T1000 (cell line): Measurements from ENCODE around the gene GPR152.
A peak's percentile ranks its signal among the peaks of the same experiment; 100 is the strongest.
"Not testable (repeated sequence)": the region's sequence is repeated elsewhere in the genome, so short reads cannot be mapped to it uniquely, and the experiment has no call there.

Source experiments
- DNase-seq: peaks from one replicate; lab custom pipeline; 2025; ENCODE audit warnings: mixed read lengths; lab: John Stamatoyannopoulos, UW

Gene GPR152

DNA sequence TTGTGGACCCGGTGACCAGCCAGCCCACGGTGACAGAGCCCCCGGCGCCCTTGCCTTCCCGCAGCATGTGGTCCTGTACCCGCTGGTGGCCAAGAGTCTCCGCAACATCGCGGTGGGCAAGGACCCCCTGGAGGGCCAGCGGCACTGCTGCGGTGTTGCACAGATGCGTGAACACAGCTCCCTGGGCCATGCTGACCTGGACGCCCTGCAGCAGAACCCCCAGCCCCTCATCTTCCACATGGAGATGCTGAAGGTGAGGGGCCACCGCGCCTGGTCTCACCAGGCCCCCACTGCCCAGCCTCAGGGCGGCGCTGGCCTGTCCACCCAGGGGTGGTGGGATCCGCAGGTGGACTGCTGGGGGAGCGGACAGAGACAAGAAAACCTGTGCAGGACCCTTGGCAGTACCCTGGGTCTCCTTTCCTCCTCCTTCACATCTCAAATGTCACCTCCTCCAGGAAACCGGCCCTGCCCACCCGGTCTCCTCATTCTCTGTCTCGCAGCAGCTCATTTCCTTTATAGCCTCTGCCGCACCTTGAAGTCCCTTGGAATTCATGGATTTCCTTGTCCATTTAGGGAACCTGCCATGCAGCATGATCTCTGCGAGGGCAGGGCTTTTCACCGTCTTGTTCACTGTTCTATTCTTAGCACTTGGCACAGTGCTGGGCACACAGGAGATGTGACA, 36.8 kb upstream of the GPR152 start:
- no peak for DNase-seq

DNA sequence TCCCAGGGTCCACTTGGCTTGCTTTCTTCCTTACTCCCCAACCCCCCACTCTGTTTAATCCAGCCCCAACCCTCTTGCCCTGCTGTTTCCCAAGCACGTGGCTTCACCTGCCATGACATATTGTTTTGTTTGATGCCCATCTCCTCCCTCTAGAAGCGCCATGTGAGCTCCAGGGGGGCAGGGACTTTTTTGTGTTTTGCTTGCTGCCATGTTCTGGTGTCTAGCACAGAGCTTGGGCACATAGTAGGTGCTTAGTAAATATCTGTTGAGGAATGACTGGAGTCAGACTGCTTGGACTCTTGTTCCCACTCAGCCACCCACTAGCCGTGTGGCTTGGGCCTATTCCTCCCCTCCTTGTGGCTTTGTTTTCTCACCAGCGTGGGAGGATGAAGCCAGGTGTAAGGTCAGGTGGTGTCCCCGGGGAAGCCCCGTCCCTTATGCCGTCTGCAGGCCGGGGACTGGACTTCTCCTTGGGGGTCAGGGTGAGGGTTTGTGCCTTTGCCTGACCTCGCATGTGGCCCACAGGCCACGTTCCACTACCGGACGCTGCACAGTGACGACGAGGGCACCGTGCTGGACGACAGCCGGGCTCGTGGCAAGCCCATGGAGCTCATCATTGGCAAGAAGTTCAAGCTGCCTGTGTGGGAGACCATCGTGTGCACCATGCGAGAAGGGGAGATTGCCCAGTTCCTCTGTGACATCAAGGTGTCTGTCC, 34.1 kb upstream of the GPR152 start:
- DNase-seq = no peak

DNA sequence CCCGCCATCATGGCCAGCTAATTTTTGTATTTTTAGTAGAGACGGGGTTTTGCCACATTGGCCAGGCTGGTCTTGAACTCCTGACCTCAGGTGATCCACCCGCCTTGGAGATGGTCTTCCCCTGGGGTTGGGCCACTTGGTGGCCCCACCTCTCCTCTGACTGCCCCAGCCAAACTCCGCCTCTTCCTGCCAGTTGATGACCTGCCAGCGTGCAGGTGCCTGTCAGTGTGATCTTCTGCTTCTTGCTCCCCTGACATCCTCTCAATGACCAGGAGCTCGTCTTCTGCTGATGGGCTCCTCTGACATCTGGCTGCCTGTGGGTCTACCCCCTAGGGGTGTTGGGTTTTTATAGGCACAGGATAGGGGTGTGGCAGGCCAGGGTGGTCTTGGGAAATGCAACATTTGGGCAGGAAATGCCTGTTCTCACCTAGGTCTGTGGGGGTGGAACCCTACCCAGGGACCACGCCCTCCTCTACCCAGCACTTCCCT, 33.4 kb upstream of the GPR152 start:
- not testable (repeated sequence) for DNase-seq

DNA sequence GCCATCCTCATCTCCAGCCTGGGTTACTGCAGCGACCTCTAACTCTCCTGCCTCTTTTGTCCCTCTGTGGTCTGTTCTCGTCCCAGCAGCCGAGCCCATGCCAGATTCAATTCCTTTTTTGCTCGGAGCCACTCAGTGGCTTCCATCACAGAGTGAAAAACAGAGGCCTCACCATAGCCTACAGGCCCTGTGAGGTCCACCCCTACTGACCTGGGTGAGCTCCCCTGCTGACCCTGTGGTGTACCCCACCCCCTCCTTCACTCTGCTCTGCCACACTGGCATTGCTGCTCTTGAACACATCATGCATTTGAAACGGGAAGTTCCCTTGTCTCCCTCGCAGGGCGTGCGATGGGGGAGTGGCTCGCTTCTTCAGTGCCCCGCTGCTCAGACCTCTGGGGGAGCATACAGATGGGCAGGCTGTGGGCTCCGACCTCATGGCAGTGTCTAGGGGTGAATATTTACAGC, 32.4 kb upstream of the GPR152 start:
- no peak for DNase-seq

DNA sequence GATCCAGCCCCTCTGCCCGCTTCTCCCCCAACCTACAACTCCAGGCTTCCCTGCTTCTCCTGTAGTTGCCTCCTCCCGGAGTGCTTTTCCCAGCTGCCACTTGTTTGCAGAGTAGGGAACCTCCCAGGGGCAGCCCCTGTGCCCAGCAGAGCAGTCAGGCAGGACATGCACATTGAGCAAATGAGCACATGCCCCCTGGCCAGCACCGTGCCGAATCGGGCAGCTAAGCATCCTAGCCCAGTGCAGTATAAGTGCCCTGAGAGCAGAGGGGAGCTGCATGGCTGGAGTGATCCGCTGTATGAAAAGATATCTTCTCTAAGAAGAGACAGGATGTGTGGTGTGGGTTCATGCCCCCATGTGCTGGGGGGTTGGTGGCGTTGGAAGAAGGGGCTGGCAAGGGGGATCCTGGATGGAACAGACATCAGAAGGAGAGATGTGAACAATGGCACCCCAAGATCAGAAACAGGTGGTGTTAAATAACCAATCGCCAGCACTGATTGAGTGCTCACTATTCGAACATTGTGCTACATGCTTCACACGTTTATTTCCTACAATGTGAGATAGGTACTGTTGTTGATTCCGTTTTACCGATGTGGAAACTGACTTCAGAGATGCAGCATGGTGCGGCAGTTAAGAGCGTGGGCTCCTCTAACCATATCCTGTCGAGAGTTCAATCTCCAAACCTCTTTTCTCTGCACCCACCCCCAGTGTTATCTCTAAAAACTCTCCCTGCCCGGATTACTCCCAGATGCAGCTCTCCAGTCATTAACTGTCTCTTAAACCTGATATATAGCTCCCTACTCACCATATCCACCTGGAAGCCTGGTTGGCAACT, 31.5 kb upstream of the GPR152 start:
- DNase-seq = no peak

DNA sequence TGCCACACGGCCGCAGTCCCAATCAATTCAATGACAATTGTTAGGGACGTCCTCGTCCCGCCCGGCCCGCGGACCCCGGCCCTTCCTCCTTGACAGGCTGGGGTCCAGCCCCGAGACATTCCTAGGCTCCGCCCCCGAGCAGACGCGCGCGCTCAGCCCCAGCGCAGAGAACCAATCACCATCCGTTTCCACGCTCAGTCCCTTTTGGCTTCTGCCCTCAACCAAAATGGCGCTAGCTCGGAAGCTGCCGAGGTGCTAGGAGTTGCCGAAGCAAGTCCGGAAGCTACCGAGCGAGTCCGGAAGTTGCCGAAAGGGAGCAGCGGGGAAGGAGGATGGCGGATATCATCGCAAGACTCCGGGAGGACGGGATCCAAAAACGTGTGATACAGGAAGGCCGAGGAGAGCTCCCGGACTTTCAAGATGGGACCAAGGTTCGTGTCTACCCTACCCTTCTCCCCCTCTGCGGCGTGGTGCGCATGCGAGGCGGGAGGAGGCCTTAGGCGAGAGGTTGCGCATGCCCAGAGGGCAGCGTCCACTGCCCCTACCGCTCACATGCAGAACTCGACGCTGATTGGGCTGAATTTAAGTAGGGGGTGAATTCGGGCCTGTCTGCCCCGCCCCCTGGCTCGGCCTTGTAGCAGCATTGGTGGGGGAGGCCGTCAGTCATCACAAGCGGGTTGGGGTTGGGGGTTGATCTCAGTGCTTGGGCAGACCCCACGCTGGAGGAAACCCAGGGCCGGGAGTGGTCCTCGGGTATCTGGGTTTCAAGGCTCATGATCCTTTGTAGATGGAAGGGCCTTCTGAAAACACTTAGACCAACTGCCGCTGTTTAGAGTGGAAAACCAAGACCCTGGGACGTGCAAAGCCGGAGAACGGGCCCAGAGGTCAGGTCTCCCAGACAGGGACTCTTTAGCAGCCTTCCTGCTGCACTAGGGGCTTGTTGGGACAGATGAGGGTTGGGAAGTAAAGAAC, 30.6 kb upstream of the GPR152 start, which contains the start of gene AIP:
Gene AIP (plus strand): TSS at position 200 of the 972 bp plus-strand sequence. CDS start 133 bp downstream, at position 333.
- DNase-seq = peak; percentile 96

DNA sequence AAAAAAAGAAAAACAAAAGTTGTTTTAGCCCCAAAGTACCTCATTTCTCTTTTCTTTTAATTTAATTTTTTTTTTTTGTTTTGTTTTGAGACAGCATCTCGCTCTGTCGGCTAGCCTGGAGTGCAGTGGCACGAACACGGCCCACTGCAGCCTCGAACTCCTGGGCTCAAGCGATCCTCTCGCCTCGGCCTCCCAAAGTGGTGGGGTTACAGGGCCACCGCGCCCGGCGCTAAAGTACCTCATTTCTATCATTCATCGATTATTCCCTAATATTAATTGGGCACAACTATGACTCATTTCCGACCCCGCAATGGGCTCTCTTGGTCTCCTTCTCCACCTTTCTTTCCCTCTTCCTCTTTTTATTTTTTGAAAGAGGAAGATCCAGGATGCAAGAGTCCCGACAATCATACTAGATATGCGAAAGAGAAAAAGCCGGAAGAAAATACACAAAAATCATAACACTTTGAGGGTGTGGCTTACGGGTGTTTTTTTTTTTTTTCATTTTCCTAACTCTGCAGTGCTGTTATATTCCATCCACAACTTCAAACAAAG, 29.8 kb upstream of the GPR152 start:
- DNase-seq = no peak

DNA sequence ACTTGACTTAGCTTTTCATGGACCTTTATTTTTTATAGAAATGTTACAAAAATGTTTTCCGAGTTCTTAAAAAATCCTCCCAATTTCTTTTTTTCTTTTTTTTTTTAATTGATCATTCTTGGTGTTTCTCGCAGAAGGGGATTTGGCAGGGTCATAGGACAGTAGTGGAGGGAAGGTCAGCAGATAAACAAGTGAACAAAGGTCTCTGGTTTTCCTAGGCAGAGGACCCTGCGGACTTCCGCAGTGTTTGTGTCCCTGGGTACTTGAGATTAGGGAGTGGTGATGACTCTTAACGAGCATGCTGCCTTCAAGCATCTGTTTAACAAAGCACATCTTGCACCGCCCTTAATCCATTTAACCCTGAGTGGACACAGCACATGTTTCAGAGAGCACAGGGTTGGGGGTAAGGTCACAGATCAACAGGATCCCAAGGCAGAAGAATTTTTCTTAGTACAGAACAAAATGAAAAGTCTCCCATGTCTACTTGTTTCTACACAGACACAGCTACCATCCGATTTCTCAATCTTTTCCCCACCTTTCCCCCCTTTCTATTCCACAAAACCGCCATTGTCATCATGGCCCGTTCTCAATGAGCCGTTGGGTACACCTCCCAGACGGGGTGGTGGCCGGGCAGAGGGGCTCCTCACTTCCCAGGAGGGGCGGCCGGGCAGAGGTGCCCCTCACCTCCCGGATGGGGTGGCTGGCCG, 25.0 kb upstream of the GPR152 start:
- not testable (repeated sequence) for DNase-seq

DNA sequence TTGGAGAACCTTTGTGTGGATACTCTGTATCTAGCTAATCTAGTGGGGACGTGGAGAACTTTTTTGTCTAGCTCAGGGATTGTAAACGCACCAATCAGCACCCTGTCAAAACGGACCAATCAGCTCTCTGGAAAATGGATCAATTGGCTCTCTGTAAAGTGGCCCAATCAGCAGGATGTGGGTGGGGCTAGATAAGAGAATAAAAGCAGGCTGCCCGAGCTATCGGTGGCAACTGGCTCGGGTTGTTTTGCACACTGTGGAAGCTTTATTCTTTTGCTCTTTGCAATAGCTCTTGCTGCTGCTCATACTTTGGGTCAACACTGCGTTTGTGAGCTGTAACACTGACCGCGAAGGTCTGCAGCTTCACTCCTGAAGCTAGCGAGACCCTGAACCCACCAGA, 24.2 kb upstream of the GPR152 start:
- DNase-seq = not testable (repeated sequence)

DNA sequence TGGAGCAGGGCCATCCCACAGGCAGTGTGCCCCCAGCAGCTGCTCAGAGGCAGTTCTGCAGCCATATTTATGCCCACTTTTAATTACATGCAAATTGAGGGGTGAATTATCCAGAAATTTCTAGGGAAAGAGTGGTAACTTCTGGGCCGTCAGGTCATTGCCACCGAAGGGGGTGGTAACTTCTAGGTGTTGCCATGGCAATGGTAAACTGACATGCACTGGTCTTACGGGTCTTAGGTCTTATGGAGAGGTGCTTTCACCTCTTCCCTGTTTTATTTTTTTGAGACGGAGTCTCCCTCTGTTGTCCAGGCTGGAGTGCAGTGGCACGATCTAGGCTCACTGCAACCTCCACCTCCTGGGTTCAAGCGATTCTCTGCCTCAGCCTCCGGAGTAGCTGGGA, 20.4 kb upstream of the GPR152 start:
- no peak for DNase-seq

DNA sequence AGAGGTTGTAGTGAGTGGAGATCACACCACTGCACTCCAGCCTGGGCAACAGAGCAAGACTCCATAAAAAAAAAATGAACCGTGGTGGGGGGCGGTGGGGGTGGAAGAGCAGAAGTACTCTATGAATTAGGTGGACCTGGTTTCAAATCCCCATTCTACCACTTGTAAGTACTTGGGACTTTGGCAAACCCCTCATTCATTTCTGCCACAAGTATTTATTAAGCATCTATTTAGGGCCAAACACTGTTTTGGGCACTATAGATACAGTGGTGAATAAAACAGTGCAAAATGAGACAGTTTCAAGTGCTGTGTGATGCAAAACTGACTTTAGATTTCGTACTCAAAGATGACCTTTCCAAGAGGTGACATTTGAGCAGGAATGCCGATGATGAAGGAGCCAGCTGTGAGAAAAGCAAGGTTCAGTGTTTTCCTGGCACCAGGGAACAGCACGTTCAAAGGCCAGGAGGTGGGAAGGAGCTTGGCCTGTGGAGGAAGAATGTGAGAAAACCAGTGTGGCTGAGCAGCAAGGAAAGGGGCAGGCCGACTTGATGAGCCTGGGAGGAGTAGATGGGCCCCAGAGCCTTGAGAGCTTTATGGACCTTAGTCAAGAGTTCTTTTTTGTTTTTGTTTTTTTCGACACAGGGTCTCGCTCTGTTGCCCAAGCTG, 17.9 kb upstream of the GPR152 start:
- DNase-seq = no peak

DNA sequence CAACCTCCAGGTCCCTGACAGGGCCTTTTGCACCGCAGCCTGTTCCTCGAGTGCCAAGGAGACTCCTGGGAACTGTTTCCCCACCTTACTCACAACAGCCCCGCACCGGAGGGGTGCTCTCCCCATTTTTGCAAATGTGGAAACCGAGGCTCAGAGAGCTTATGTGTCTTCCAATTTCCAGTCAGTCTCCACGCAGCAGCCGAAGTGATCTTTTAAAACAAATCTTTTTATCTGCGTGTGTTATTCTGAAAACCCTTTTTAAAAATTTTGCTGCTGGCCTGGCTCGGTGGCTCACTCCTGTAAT, 16.9 kb upstream of the GPR152 start:
- DNase-seq = no peak

DNA sequence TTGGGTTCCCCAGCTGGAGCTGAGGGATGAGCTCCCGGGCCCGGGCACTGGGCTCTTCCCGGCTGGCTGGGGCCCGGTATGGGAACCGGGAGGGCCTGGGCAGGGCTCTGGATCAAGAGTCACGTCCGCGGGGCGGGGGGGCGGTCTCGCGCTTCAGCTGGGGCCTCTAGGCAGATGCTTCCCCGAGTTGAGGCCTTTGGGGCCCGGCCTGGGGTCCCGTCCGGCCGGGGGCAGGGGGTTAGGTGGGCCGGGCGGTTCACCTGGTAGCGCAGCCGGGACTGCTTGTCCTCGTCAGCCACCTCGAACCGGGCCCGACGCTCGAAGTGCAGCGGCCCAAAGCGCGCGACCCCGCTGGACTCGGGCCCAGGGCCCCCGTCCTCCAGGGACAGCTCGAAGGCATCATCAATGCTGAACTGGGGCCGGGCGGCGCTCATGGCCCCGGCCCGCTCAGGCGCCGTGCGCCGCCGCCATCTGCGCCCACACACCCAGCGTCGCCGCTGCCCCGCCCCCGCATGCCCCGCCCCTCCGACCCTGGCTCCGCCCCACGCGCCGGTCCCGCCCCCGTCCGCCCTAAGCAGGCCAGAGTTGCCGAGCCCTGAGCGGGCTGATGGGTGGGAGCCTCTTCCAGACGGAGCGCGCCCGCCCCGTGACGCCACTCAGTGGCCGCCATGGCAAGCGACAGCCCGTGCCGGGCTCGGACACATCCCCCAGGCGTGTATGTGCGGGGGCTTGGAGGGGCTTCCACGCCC, 16.4 kb upstream of the GPR152 start, which contains the start of gene TMEM134:
Gene TMEM134 (minus strand): TSS at position 493 of the 749 bp plus-strand sequence. CDS start 59 bp downstream, at position 434.
- peak; percentile 88 for DNase-seq

DNA sequence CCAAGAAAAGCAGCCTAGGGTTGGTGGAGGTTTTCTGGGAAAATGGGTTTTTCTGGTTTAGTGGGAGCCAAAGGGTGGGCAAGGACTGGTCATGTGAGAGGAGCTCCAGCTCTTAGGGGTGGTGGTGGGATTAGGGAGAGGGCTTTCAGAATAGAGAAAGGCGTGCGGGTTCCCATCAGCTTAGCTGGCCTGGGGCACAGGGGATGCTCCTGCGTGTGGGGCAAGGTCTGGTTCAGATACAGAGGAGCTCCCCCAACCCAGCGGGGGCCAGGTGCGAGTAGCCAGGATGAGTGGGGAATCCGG, 15.9 kb upstream of the GPR152 start:
- DNase-seq = no peak

DNA sequence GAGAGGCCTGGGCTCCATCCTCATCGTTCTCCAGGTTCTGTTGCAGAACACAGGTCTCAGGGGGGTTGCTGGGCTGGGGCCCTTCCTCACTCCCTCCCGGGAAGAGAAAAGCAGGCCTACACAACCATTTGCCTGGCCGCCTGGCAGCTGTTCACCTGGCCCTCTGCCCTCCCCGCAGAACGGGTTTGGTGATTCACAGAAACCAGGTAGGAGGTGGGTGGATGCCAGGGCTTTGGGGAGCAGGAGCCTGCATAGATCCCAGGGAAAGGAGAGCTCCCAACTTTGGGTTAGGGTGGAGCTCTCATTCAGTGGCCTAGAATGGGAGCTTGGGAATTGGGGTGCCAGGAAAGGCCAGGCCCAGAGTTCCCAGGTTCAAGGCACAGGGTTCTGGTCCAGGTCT, 15.5 kb upstream of the GPR152 start:
- no peak for DNase-seq

DNA sequence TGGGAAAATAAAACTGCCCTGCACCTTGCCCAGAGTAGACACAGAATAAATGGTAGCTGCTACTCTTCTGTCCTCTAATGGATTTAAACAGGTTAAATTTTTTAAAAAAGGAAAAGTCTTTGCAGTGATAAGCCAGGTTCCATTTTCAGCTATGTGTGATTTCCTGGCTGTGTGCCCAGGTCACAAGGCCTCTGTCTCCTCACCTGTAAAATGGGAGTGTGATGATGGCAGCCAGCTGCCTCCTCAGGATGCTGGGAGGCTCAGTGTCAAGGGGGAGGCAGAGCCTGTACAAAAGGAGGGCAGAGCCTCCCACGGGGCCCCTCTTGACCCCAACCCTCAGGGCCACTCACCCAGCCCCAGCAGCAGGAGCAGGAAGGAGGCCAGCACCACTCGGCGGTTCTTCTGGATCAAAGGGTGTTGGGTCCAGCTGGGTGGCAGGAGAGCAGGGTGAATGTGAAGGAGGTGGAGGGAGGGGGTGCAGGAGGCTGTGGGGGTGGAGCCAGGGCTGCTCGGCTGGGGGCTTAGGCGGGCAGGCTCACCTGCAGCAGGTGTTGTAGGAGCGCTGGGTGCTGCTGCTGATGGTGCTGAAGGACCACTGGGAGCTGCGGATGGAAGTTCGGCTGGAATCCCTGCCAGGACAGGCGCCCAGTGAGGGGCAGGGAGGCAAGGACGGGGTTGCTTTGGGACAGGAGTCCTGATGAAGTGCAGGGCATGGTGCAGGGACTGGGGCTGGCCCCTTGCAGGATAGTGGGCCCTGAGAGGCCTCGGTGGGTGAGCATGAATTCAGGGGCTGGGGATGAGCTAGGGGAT, 14.6 kb upstream of the GPR152 start:
- DNase-seq = no peak

DNA sequence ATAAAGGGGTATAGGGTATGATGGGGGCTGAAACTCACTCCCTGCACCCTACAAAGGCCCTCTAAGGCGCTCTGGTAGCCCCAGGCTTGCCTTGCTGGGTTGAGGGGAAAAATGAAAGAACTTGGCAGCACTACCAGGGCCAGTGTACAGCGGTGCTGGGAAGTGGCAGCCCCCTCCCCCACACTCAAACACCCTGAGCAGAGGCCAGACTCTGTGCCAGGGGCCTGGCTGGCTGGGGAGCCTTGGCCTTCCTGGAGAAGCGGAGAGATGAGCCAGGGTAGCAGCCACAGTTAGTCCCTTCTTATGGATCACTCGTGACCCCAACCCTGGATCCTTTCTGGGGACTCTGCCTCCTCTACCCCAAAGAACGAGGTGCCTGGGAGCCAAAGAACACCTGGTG, 13.8 kb upstream of the GPR152 start:
- no peak for DNase-seq

DNA sequence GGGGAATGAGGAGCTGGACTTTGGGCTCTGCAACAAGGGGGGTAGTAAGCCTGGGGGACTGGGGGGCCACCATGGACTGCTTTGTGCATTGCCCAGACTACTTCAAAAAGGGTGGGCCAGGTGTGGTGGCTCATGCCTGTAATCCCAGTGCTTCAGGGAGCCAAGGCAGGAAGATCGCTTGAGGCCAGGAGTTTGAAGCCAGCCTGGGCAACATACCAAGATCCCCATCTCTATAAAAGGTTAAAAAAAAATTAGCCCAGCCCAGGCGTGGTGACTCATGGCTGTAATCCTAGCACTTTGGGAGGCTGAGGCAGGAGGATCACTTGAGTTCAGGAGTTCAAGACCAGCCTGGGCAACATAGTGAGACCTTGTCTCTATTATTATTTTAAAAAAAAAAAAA, 13.0 kb upstream of the GPR152 start:
- DNase-seq = not testable (repeated sequence)

DNA sequence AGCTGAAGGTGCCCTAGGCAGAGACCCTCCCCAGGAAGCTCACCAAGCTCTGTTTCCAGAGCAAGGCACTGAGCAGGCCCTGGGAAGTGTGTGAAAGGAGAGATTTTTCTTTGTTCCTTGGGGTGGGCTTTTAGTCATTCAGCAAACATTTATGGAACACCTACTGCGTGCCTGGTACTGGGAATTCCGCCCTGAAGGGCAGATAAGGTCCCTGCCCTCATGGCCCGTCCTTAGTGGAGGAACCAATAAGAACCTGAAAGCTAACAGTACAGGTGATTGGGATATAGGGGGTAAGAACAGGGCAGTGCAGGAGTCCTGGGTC, 12.6 kb upstream of the GPR152 start:
- DNase-seq = no peak
